ENCODE data around the gene SPI1.
A peak's percentile ranks its signal among the peaks of the same experiment; 100 is the strongest.

SPI1 gene

GRCh38 chr11:47411884-47412746 lies 33.8 kb upstream of the SPI1 start:
- Histone ChIP-seq H3K27me3 (ENCODE audit: control insufficient read depth, insufficient read depth, low read length) (no peaks in the 10 kb centered on the region), H3K36me3 (ENCODE audit: control insufficient read depth, insufficient read depth, low read length) (peaks cover 28% of the 10 kb centered on the region), H3K4me3 (ENCODE audit: low read depth, low read length) (no peak overlapping the region), H3K4me1 (ENCODE audit: control insufficient read depth, insufficient read depth, low read length) (peaks cover 7% of the 10 kb centered on the region), H3K9ac (ENCODE audit: low read depth, low read length) (no peak overlapping the region), H3K9me3 (ENCODE audit: control insufficient read depth, insufficient read depth, low read length) (no peaks in the 10 kb centered on the region)

- H3K9me3 ChIP-seq (ENCODE audit: control insufficient read depth, insufficient read depth, low read length): no peaks in the 10 kb centered on the region
- H3K27me3 ChIP-seq (ENCODE audit: control insufficient read depth, insufficient read depth, low read length): no peaks in the 10 kb centered on the region
- peaks cover 24% of the 10 kb centered on the region for H3K36me3 ChIP-seq (ENCODE audit: control insufficient read depth, insufficient read depth, low read length)
- H3K4me3 ChIP-seq (ENCODE audit: low read depth, low read length): no peak overlapping the region
- H3K4me1 ChIP-seq (ENCODE audit: control insufficient read depth, insufficient read depth, low read length): peaks cover 10% of the 10 kb centered on the region
- no peak overlapping the region for H3K9ac ChIP-seq (ENCODE audit: low read depth, low read length)
These were observed 32.3 kb upstream of the SPI1 start for GRCh38 chr11:47410370-47411264.

- peak overlapping the region; percentile 91 for H3K4me3 ChIP-seq (ENCODE audit: low read depth, low read length)
- peaks cover 19% of the 10 kb centered on the region for H3K36me3 ChIP-seq (ENCODE audit: control insufficient read depth, insufficient read depth, low read length)
- peak overlapping the region; percentile 87 for H3K9ac ChIP-seq (ENCODE audit: low read depth, low read length)
- no peaks in the 10 kb centered on the region for H3K27me3 ChIP-seq (ENCODE audit: control insufficient read depth, insufficient read depth, low read length)
- H3K9me3 ChIP-seq (ENCODE audit: control insufficient read depth, insufficient read depth, low read length): no peaks in the 10 kb centered on the region
- peaks cover 10% of the 10 kb centered on the region for H3K4me1 ChIP-seq (ENCODE audit: control insufficient read depth, insufficient read depth, low read length)
These were observed 31.4 kb upstream of the SPI1 start for GRCh38 chr11:47409440-47410369.

GRCh38 chr11:47408598-47409439 lies 30.5 kb upstream of the SPI1 start:
- Histone ChIP-seq H3K4me1 (ENCODE audit: control insufficient read depth, insufficient read depth, low read length) (peaks cover 10% of the 10 kb centered on the region), H3K27me3 (ENCODE audit: control insufficient read depth, insufficient read depth, low read length) (no peaks in the 10 kb centered on the region), H3K36me3 (ENCODE audit: control insufficient read depth, insufficient read depth, low read length) (peaks cover 12% of the 10 kb centered on the region), H3K9me3 (ENCODE audit: control insufficient read depth, insufficient read depth, low read length) (no peaks in the 10 kb centered on the region), H3K4me3 (ENCODE audit: low read depth, low read length) (peak overlapping the region; percentile 91), H3K9ac (ENCODE audit: low read depth, low read length) (peak overlapping the region; percentile 87)

GRCh38 chr11:47407746-47408590 lies 29.6 kb upstream of the SPI1 start, which contains the start of gene SLC39A13:
Gene SLC39A13 (plus strand): TSS chr11:47408590. CDS start chr11:47410095, 1,505 bp downstream.
- peaks cover 10% of the 10 kb centered on the region for H3K4me1 ChIP-seq (ENCODE audit: control insufficient read depth, insufficient read depth, low read length)
- no peaks in the 10 kb centered on the region for H3K9me3 ChIP-seq (ENCODE audit: control insufficient read depth, insufficient read depth, low read length)
- H3K36me3 ChIP-seq (ENCODE audit: control insufficient read depth, insufficient read depth, low read length): peaks cover 4% of the 10 kb centered on the region
- peak within 1 kb of the TSS; percentile 87 for H3K9ac ChIP-seq (ENCODE audit: low read depth, low read length)
- H3K27me3 ChIP-seq (ENCODE audit: control insufficient read depth, insufficient read depth, low read length): no peaks in the 10 kb centered on the region
- H3K4me3 ChIP-seq (ENCODE audit: low read depth, low read length): peak within 1 kb of the TSS; percentile 91

- Histone ChIP-seq H3K9me3 (ENCODE audit: control insufficient read depth, insufficient read depth, low read length) (no peaks in the 10 kb centered on the region), H3K27me3 (ENCODE audit: control insufficient read depth, insufficient read depth, low read length) (no peaks in the 10 kb centered on the region), H3K36me3 (ENCODE audit: control insufficient read depth, insufficient read depth, low read length) (peaks cover 4% of the 10 kb centered on the region), H3K9ac (ENCODE audit: low read depth, low read length) (peak overlapping the region; percentile 82), H3K4me1 (ENCODE audit: control insufficient read depth, insufficient read depth, low read length) (peaks cover 10% of the 10 kb centered on the region), H3K4me3 (ENCODE audit: low read depth, low read length) (peak overlapping the region; percentile 77)
These were observed 28.8 kb upstream of the SPI1 start for GRCh38 chr11:47406896-47407745.

GRCh38 chr11:47403571-47403970 lies 25.2 kb upstream of the SPI1 start:
- no peaks in the 10 kb centered on the region for H3K9me3 ChIP-seq (ENCODE audit: control insufficient read depth, insufficient read depth, low read length)
- H3K4me1 ChIP-seq (ENCODE audit: control insufficient read depth, insufficient read depth, low read length): peaks cover 19% of the 10 kb centered on the region
- H3K27me3 ChIP-seq (ENCODE audit: control insufficient read depth, insufficient read depth, low read length): no peaks in the 10 kb centered on the region
- no peak overlapping the region for H3K9ac ChIP-seq (ENCODE audit: low read depth, low read length)
- no peaks in the 10 kb centered on the region for H3K36me3 ChIP-seq (ENCODE audit: control insufficient read depth, insufficient read depth, low read length)
- no peak overlapping the region for H3K4me3 ChIP-seq (ENCODE audit: low read depth, low read length)

GRCh38 chr11:47403135-47403534 lies 24.8 kb upstream of the SPI1 start:
- peaks cover 23% of the 10 kb centered on the region for H3K4me1 ChIP-seq (ENCODE audit: control insufficient read depth, insufficient read depth, low read length)
- no peaks in the 10 kb centered on the region for H3K9me3 ChIP-seq (ENCODE audit: control insufficient read depth, insufficient read depth, low read length)
- H3K4me3 ChIP-seq (ENCODE audit: low read depth, low read length): no peak overlapping the region

GRCh38 chr11:47400768-47401279 lies 22.5 kb upstream of the SPI1 start:
- peaks cover 19% of the 10 kb centered on the region for H3K4me1 ChIP-seq (ENCODE audit: control insufficient read depth, insufficient read depth, low read length)
- no peaks in the 10 kb centered on the region for H3K27me3 ChIP-seq (ENCODE audit: control insufficient read depth, insufficient read depth, low read length)
- no peak overlapping the region for H3K9ac ChIP-seq (ENCODE audit: low read depth, low read length)
- no peaks in the 10 kb centered on the region for H3K9me3 ChIP-seq (ENCODE audit: control insufficient read depth, insufficient read depth, low read length)
- H3K4me3 ChIP-seq (ENCODE audit: low read depth, low read length): peak overlapping the region; percentile 74
- no peaks in the 10 kb centered on the region for H3K36me3 ChIP-seq (ENCODE audit: control insufficient read depth, insufficient read depth, low read length)

More at GRCh38 chr11:47403135-47403534, 24.8 kb upstream of the SPI1 start:
- Histone ChIP-seq H3K36me3 (ENCODE audit: control insufficient read depth, insufficient read depth, low read length) (no peaks in the 10 kb centered on the region), H3K9ac (ENCODE audit: low read depth, low read length) (no peak overlapping the region), H3K27me3 (ENCODE audit: control insufficient read depth, insufficient read depth, low read length) (no peaks in the 10 kb centered on the region)
